Gastroesophageal sphincter (tissue), 3 donors: ENCODE data around the gene CGREF1.

ENCODE experiments used
- CTCF ChIP-seq, 4 experiments: fragments of 200-600 bp in 2 of 4; fragments of 450-650 bp in 2 of 4; sonication (generic) in 1 of 4; IDR thresholded peaks; one replicate each; pipeline ENCODE4 v1.5.1; 2017 to 2019; ENCODE audit warnings: antibody characterized with exemption in 4 of 4, mild to moderate bottlenecking in 2 of 4, moderate library complexity in 2 of 4
- POLR2A ChIP-seq, 2 donors: fragments of 450-650 bp; IDR thresholded peaks; one replicate each; pipeline ENCODE4 v1.6.1; 2017; ENCODE audit warnings: antibody characterized with exemption in 2 of 2, mild to moderate bottlenecking in 2 of 2, moderate library complexity in 1 of 2

- TF ChIP-seq CTCF (IDR thresholded peaks at IDR 0.05) (no peak), POLR2A (IDR thresholded peaks at IDR 0.05) (no peak)
Observed at GRCh38 chr2:27070653-27071276, 48.2 kb downstream of the CGREF1 start.
